Astrocyte of the cerebellum (primary cell): Measurements from ENCODE around the gene CFAP61.

Source experiments
- DNase-seq: peaks from one replicate; pipeline ENCODE4 v3.0.0-alpha.2; 2011; ENCODE audit warnings: low read depth
- H3K4me3 ChIP-seq: 2 replicates; pipeline ENCODE4 v1.5.1; 2011; ENCODE audit warnings: mild to moderate bottlenecking, low read depth, low read length, moderate library complexity
- CTCF ChIP-seq: IDR thresholded peaks from 2 replicates; pipeline ENCODE4 v1.5.1; 2012; ENCODE audit warnings: low read length, low read depth, moderate library complexity, mild to moderate bottlenecking; ENCODE audit errors: missing control alignments
- in situ Hi-C: cut with HindIII; loops from 2 replicates; pipeline ENCODE4 v1.10.0; 2017; ENCODE audit warnings: low sequenced_read_pairs

Gene CFAP61

GRCh38 chr20:20010639-20011500, 41.5 kb upstream of the CFAP61 start:
- in situ Hi-C loops: no loop called here
- DNase-seq: peak; percentile 33
- no peak for TF ChIP-seq CTCF

GRCh38 chr20:20012541-20012940, 39.8 kb upstream of the CFAP61 start:
- no peak for TF ChIP-seq CTCF
- in situ Hi-C loops: no loop called here
- H3K4me3 ChIP-seq: no peak overlapping the region
- DNase-seq: no peak

More at GRCh38 chr20:20010639-20011500, 41.5 kb upstream of the CFAP61 start:
- H3K4me3 ChIP-seq: no peak overlapping the region

GRCh38 chr20:20014659-20015058, 37.7 kb upstream of the CFAP61 start:
- no peak for DNase-seq
- H3K4me3 ChIP-seq: no peak overlapping the region
- TF ChIP-seq CTCF: no peak
- in situ Hi-C loops: no loop called here

- peak within 1 kb of the TSS; percentile 93 for H3K4me3 ChIP-seq
- TF ChIP-seq CTCF: peak; percentile 72
- peak; percentile 77 for DNase-seq
- in situ Hi-C loops: no loop called here
Observed at GRCh38 chr20:20017001-20017843, 35.1 kb upstream of the CFAP61 start, which contains the start of gene NAA20. TSS of gene NAA20 (plus strand) at chr20:20017362. CDS start at chr20:20017397, 35 bp downstream.

GRCh38 chr20:20017844-20018185, 34.5 kb upstream of the CFAP61 start:
- in situ Hi-C loops: no loop called here
- peak; percentile 3 for TF ChIP-seq CTCF
- no peak for DNase-seq
- H3K4me3 ChIP-seq: peak overlapping the region; percentile 93

- no peak for DNase-seq
- TF ChIP-seq CTCF: no peak
- peak overlapping the region; percentile 93 for H3K4me3 ChIP-seq
- in situ Hi-C loops: no loop called here
Observed at GRCh38 chr20:20018366-20018765, 34.0 kb upstream of the CFAP61 start.
